ENCODE measurements around the gene SBK2. TPM values are rescaled to one million over a fixed set of nuclear protein-coding genes. Genes with fewer than 3 reads are reported as not detected.

The SBK2 gene
- total and polyA plus RNA-seq, 7 donors = 0.14 to 13.4 (median 1.1) TPM

DNA sequence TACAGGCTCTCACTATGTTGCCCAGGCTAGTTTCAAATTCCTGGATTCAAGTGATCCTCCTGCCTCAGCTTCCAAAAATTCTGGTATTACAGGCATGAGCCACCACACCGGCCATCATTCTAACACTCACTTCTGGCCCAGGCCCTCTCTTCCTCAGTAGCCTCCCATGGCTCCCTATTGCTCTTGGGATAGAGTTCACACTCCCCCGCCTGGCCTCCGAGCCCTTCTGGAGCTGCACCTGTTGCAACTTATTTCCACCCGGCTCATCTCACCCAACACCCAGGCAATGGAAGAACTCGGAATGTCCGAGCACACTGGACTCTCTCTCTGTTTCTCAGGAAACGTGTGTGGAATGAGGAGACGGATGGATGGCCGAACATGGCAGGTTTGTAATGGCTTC, 17.4 kb upstream of the SBK2 start:
- ATAC-seq = peak in 3 of 4 donors; percentile 23 to 48 (median 32)
- H3K27ac ChIP-seq = peak overlapping the region; percentile 80
- peak overlapping the region; percentile 31 for H3K4me3 ChIP-seq
- intact Hi-C loops (cut with DNase I) = no loop called here
- TF ChIP-seq, protein P1, sequence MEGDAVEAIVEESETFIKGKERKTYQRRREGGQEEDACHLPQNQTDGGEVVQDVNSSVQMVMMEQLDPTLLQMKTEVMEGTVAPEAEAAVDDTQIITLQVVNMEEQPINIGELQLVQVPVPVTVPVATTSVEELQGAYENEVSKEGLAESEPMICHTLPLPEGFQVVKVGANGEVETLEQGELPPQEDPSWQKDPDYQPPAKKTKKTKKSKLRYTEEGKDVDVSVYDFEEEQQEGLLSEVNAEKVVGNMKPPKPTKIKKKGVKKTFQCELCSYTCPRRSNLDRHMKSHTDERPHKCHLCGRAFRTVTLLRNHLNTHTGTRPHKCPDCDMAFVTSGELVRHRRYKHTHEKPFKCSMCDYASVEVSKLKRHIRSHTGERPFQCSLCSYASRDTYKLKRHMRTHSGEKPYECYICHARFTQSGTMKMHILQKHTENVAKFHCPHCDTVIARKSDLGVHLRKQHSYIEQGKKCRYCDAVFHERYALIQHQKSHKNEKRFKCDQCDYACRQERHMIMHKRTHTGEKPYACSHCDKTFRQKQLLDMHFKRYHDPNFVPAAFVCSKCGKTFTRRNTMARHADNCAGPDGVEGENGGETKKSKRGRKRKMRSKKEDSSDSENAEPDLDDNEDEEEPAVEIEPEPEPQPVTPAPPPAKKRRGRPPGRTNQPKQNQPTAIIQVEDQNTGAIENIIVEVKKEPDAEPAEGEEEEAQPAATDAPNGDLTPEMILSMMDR (IDR thresholded peaks at IDR 0.05) = no peak
- no peak for DNase-seq
- no peaks in the 10 kb centered on the region for H3K36me3 ChIP-seq (ENCODE audit: insufficient read depth in 1 of 2, low read depth in 1 of 2)
- peaks cover 48% of the 10 kb centered on the region for H3K4me1 ChIP-seq
- 33 to 42% (median 38%) methylated on average over 9 of the region's 9 CpGs for WGBS, 3 donors
- no peaks in the 10 kb centered on the region for H3K27me3 ChIP-seq (ENCODE audit: insufficient read depth in 3 of 3, low read length in 2 of 3)
- no peaks in the 10 kb centered on the region for H3K9me3 ChIP-seq

DNA sequence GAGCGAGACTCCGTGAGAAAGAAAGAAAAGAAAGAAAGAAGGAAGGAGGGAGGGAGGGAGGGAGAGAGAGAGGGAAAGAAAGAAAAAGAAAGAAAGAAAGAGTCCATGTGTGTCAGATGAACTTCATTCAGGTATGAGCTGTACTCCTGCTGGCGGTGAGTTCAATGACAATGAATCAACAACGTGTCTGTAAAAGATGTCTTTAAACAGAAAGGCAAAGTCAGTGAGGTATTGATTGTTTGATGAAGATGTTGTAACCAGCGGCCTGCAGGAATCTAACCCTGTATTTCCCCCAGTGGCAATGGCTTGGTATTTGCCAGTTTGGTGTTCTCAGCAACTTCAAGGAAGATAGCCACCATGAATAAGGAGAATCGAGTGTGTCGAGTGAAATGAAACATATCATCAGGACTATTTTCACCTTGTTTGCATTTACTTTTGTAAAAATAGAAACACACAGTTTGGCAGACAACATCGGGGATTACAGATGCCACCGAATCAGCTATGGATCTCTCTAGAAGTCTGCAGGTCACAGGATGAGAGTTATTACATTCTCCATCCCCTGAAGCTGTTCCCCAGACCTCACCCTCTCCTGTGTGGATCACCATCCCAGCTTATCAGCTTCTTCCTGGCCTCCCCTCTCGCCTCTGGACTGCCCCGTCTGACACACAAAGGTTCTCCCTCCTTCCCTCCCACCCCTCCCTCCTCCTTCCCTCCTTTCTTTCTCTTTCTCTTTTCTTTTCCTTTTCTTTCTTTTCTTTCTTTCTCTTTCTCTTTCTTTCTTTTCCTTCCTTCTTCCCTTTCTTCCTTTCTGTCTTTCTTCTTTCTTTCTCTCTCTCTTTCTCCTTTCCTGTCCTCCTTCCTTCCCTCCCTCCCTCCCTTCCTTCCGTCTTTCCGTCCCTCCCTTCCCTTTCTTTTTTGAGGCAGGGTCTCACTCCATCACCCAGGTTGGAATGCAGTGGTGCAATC, 16.6 kb upstream of the SBK2 start:
- intact Hi-C loops (cut with DNase I) = no loop called here
- no peak for DNase-seq
- WGBS, 3 donors = 35 to 49% (median 37%) methylated on average over 13 of the region's 13 CpGs
- Histone ChIP-seq H3K27me3 (ENCODE audit: insufficient read depth in 3 of 3, low read length in 2 of 3) (no peaks in the 10 kb centered on the region), H3K9me3 (no peaks in the 10 kb centered on the region), H3K36me3 (ENCODE audit: insufficient read depth in 1 of 2, low read depth in 1 of 2) (no peaks in the 10 kb centered on the region), H3K4me1 (peaks cover 56% of the 10 kb centered on the region), H3K4me3 (no peak overlapping the region), H3K27ac (peak overlapping the region; percentile 80)
- TF ChIP-seq, protein P1 (IDR thresholded peaks at IDR 0.05) = no peak
- no peak for ATAC-seq

DNA sequence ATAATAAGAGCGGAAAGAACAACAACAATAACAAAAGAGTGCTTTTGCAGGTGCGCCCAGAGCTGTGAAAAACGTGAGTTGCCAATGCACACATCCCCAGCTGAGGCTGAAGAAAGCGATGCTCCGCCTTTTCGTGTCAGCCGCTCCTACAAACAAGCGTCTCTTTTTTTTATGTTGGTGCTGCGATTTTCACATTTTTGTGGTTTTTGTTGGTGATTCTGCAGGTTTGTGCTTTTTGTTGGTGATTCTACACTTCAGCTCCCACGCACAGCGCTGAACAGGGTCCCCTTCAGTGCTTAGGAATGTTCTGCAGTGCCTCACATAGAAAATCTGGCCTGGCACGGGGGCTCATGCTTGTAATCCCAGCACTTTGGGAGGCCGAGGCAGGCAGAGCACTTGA, 15.7 kb upstream of the SBK2 start:
- Histone ChIP-seq H3K9me3 (no peaks in the 10 kb centered on the region), H3K27me3 (ENCODE audit: insufficient read depth in 3 of 3, low read length in 2 of 3) (no peaks in the 10 kb centered on the region), H3K4me1 (peaks cover 56% of the 10 kb centered on the region), H3K4me3 (no peak overlapping the region), H3K27ac (peak overlapping the region; percentile 80), H3K36me3 (ENCODE audit: insufficient read depth in 1 of 2, low read depth in 1 of 2) (no peaks in the 10 kb centered on the region)
- ATAC-seq (no peak), DNase-seq (no peak)
- WGBS, 3 donors = 42 to 60% (median 48%) methylated on average over 13 of the region's 13 CpGs
- intact Hi-C loops (cut with DNase I) = no loop called here
- TF ChIP-seq, protein P1 (IDR thresholded peaks at IDR 0.05) = no peak

DNA sequence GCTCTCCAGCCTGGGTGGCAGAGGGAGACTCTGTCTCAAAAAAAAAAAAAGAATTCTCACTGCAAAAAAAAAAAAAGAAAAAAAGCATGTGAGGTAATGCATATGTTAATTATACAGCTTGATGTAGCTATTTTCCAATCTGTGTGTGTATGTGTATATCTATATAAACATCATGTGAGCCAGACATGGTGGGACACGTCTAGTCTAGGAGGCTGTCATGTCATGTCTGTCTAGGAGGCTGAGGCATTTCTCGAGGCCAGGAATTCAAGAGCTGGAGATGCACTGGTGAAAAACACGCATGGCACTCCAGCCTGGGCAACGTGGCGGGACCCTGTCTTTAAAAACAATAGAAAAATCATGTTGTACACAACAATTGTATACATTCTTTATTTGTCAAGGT, 15.3 kb upstream of the SBK2 start:
- no peak overlapping the region for H3K4me3 ChIP-seq
- peaks cover 54% of the 10 kb centered on the region for H3K4me1 ChIP-seq
- DNase-seq (no peak), ATAC-seq (no peak)
- no peaks in the 10 kb centered on the region for H3K9me3 ChIP-seq
- intact Hi-C loops (cut with DNase I) = no loop called here
- H3K27ac ChIP-seq = peak overlapping the region; percentile 80
- TF ChIP-seq, protein P1 (IDR thresholded peaks at IDR 0.05) = no peak
- no peaks in the 10 kb centered on the region for H3K36me3 ChIP-seq (ENCODE audit: insufficient read depth in 1 of 2, low read depth in 1 of 2)
- H3K27me3 ChIP-seq (ENCODE audit: insufficient read depth in 3 of 3, low read length in 2 of 3) = no peaks in the 10 kb centered on the region
- WGBS, 3 donors = 69 to 85% (median 76%) methylated on average over 5 of the region's 5 CpGs
